ENCODE results near the gene NRTN.
"Not testable (repeated sequence)": the region's sequence is repeated elsewhere in the genome, so short reads cannot be mapped to it uniquely, and the experiment has no call there.

GRCh38 chr19:5848621-5849020, 43.8 kb downstream of the NRTN start:
- TF ChIP-seq, protein P1, sequence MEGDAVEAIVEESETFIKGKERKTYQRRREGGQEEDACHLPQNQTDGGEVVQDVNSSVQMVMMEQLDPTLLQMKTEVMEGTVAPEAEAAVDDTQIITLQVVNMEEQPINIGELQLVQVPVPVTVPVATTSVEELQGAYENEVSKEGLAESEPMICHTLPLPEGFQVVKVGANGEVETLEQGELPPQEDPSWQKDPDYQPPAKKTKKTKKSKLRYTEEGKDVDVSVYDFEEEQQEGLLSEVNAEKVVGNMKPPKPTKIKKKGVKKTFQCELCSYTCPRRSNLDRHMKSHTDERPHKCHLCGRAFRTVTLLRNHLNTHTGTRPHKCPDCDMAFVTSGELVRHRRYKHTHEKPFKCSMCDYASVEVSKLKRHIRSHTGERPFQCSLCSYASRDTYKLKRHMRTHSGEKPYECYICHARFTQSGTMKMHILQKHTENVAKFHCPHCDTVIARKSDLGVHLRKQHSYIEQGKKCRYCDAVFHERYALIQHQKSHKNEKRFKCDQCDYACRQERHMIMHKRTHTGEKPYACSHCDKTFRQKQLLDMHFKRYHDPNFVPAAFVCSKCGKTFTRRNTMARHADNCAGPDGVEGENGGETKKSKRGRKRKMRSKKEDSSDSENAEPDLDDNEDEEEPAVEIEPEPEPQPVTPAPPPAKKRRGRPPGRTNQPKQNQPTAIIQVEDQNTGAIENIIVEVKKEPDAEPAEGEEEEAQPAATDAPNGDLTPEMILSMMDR (optimal IDR thresholded peaks at IDR 0.05 in 1 of 3, IDR thresholded peaks at IDR 0.05 in 1 of 3, conservative IDR thresholded peaks at IDR 0.05 in 1 of 3; ENCODE audit: extremely low read depth in 1 of 3, insufficient read depth in 2 of 3, low read length in 3 of 3), result not testable (repeated sequence)
- TF ChIP-seq EZH2 (IDR thresholded peaks at IDR 0.05; ENCODE audit: low read length), result not testable (repeated sequence)

Data from keratinocyte (primary cell).